Measurements from ENCODE around the gene SAPCD1.

- no peak for TF ChIP-seq CHD2 (IDR thresholded peaks at IDR 0.05; ENCODE audit: low read length, partially characterized antibody)
- no peak for TF ChIP-seq MXI1 (IDR thresholded peaks at IDR 0.05; ENCODE audit: low read depth, low read length)
- TF ChIP-seq POLR2AphosphoS5 (IDR thresholded peaks at IDR 0.05; ENCODE audit: low read depth, low read length): no peak
These were observed 32.6 kb downstream of the SAPCD1 start for GRCh38 chr6:31794866-31795615.
